K562 (cell line): ENCODE measurements around the gene TDRD6. TPM values are rescaled to one million over a fixed set of nuclear protein-coding genes. Genes with fewer than 3 reads are reported as not detected.

Source experiments
- ATAC-seq: fragments of 200-7000 bp; cut with Tn5 transposase; 3 replicates; pipeline ENCODE4 v1.9.1; 2020; ENCODE audit warnings: moderate library complexity
- Bru-seq: library from RNA; stranded (reverse); fragments of 400-500 nt; gene quantifications from one replicate; lab custom pipeline; 2021; lab: Mats Ljungman, UMichigan
- BruChase-seq, 2 experiments: library from RNA; stranded (reverse); fragments of 400-500 nt; gene quantifications; one replicate each; lab custom pipeline; 2021; lab: Mats Ljungman, UMichigan
- BruUV-seq: library from RNA; stranded (reverse); fragments of 400-500 nt; replicated peaks from 2 replicates; lab custom pipeline; 2021; lab: Mats Ljungman, UMichigan
- CTCF ChIA-PET: fragments of 300-600 bp; formaldehyde crosslinking; extraction: SDS; loops from one replicate; lab custom pipeline; 2021; ENCODE audit warnings: low intra/inter-chr PET ratio; lab: Yijun Ruan, JAX
- POLR2A ChIA-PET: fragments of 300-600, 350-650 bp; sonication (Branson Sonifier 250); formaldehyde crosslinking; extraction: SDS; loops from one replicate; lab custom pipeline; 2021; ENCODE audit warnings: antibody characterized with exemption, inconsistent platforms; lab: Yijun Ruan, JAX
- DNase-seq, 4 experiments: peaks; one replicate each; pipeline versions ENCODE4 v3.0.0 to v3.0.0-alpha.2; 2011 to 2018; ENCODE audit warnings: low spot score in 3 of 4, mixed read lengths in 3 of 4; ENCODE audit errors: extremely low read depth in 1 of 4
- FAIRE-seq: peaks from 2 replicates; lab custom pipeline; 2011; peaks lifted over from hg19 to GRCh38; lab: Jason Lieb, UNC
- H2AFZ ChIP-seq: 2 replicates; pipeline ENCODE4 v1.6.0; 2011; ENCODE audit warnings: low read depth, low read length, control low read depth, inconsistent platforms
- H3K27ac ChIP-seq: fragments of 200-600 bp; 3 replicates; pipeline ENCODE4 v1.8.0; 2011; ENCODE audit warnings: low read depth, mild to moderate bottlenecking, control low read depth, inconsistent platforms, low read length, moderate library complexity, mixed read lengths; ENCODE audit errors: extremely low read depth
- H3K27me3 ChIP-seq, 2 experiments: fragments of 300-600 bp in 1 of 2; 2 replicates in 1 of 2; 3 replicates in 1 of 2; pipeline versions ENCODE4 v1.6.0 to v1.8.0; 2011; ENCODE audit warnings: inconsistent platforms in 2 of 2, low read length in 2 of 2, mild to moderate bottlenecking in 1 of 2, mixed read lengths in 1 of 2, moderate library complexity in 1 of 2; ENCODE audit not compliant: control insufficient read depth in 2 of 2, insufficient read depth in 2 of 2
- H3K36me3 ChIP-seq: fragments of 300-600 bp; 3 replicates; pipeline ENCODE4 v1.8.0; 2011; ENCODE audit warnings: mild to moderate bottlenecking, low read length, inconsistent platforms; ENCODE audit not compliant: control insufficient read depth, insufficient read depth
- H3K4me1 ChIP-seq, 2 experiments: fragments of 200-600 bp in 1 of 2; replicated peaks in 1 of 2; 2 replicates in 1 of 2; 3 replicates in 1 of 2; pipeline versions ENCODE4 v1.5.1 to v1.8.0; 2011; ENCODE audit warnings: inconsistent platforms in 2 of 2, low read length in 2 of 2, mild to moderate bottlenecking in 1 of 2, mixed read lengths in 1 of 2, moderate library complexity in 1 of 2; ENCODE audit not compliant: control insufficient read depth in 2 of 2, insufficient read depth in 2 of 2
- H3K4me2 ChIP-seq: 2 replicates; pipeline ENCODE4 v1.6.1; 2011; ENCODE audit warnings: low read length, control low read depth, inconsistent platforms, mixed read lengths; ENCODE audit not compliant: insufficient read depth
- H3K4me3 ChIP-seq: fragments of 200-600 bp; sonication (generic), shearing (Covaris generic); 2 replicates; pipeline ENCODE4 v1.5.1; 2016; ENCODE audit warnings: control low read depth, inconsistent platforms
- H3K79me2 ChIP-seq: fragments of 200-600 bp; 3 replicates; pipeline ENCODE4 v1.8.0; 2011; ENCODE audit warnings: low read length, inconsistent platforms; ENCODE audit not compliant: control insufficient read depth, insufficient read depth
- H3K9ac ChIP-seq, 2 experiments: 2 replicates each; pipeline versions ENCODE4 v1.6.0 to v1.6.1; 2011; ENCODE audit warnings: low read depth in 2 of 2, low read length in 2 of 2, control low read depth in 1 of 2, inconsistent platforms in 1 of 2, mild to moderate bottlenecking in 1 of 2, mixed read lengths in 1 of 2; ENCODE audit not compliant: insufficient read depth in 1 of 2
- H3K9me1 ChIP-seq: one replicate; pipeline ENCODE4 v1.6.0; 2011; ENCODE audit warnings: inconsistent platforms, mild to moderate bottlenecking, low read length, moderate library complexity; ENCODE audit not compliant: control insufficient read depth, insufficient read depth
- H3K9me3 ChIP-seq: replicated peaks from 2 replicates; pipeline ENCODE4 v1.5.1; 2011; ENCODE audit warnings: low read depth, low read length, inconsistent platforms; ENCODE audit not compliant: control insufficient read depth, insufficient read depth
- H4K20me1 ChIP-seq: replicated peaks from 2 replicates; pipeline ENCODE4 v1.6.1; 2011; ENCODE audit warnings: low read length, inconsistent platforms, mixed read lengths; ENCODE audit not compliant: control insufficient read depth, insufficient read depth
- GABPA ChIP-seq: fragments of 200-800 bp; sonication (Bioruptor generic); conservative IDR thresholded peaks from 2 replicates; pipeline ENCODE4 v1.6.1; 2016; ENCODE audit warnings: low read depth, missing genetic modification characterization, missing compliant biosample characterization
- L3MBTL2 ChIP-seq: fragments of 450-650 bp; IDR thresholded peaks from 2 replicates; pipeline ENCODE4 v1.6.1; 2016; ENCODE audit warnings: mild to moderate bottlenecking, moderate library complexity
- PHF20 ChIP-seq: fragments of 450-650 bp; IDR thresholded peaks from 2 replicates; pipeline ENCODE4 v1.6.1; 2018; ENCODE audit not compliant: partially characterized antibody
- WGBS: fragments of 100-300 bp; shearing (Covaris generic); methylation state at CpG from one replicate; pipeline ENCODE4 v1.1.6; 2016; ENCODE audit warnings: low coverage, mixed read lengths; ENCODE audit not compliant: insufficient coverage; ENCODE audit errors: missing lambda C conversion rate; 5-methylcytosine and 5-hydroxymethylcytosine counted together
- in situ Hi-C: fragments of 300-500 bp; cut with MboI; formaldehyde crosslinking; loops from 4 replicates; pipeline ENCODE4 v1.15.0; 2018; ENCODE audit warnings: inconsistent platforms, mixed read lengths
- intact Hi-C: fragments of 100-400 bp; cut with micrococcal nuclease; formaldehyde crosslinking; loops from 2 replicates; pipeline ENCODE4 v1.14.2; 2022
- long read RNA-seq, 3 experiments: library from polyadenylated mRNA in 2 of 3; library from RNA in 1 of 3; unstranded in 2 of 3; stranded (forward) in 1 of 3; transcript quantifications; one replicate each; pipeline ENCODE4 v2.0.0, GENCODE V29; 2019 to 2022
- polyA minus RNA-seq, 3 experiments: library from RNA; depleted of rRNA, polyadenylated mRNA; stranded (reverse); fragments of >200 nt; gene quantifications; 2 replicates each; pipeline ENCODE4 v1.2.3, GENCODE V29; 2011
- polyA plus RNA-seq, 8 experiments: library from polyadenylated mRNA; depleted of rRNA in 4 of 8; stranded (reverse) in 5 of 8; unstranded in 3 of 8; fragments of >200 nt; fragmentation: Nextera tagmentation in 2 of 8; fragmentation: Illumina TruSeq in 1 of 8; extraction: Ambion mirVana in 2 of 8; extraction: Trizol in 1 of 8; gene quantifications; 2 replicates each; pipeline versions ENCODE4 v1.2.1 to v1.2.3, GENCODE V29; 2011 to 2014; ENCODE audit warnings: inconsistent platforms in 1 of 8, missing spikeins in 1 of 8
- total RNA-seq, 7 experiments: library from RNA; depleted of rRNA in 6 of 7; stranded (reverse); fragments of >200 nt in 6 of 7; fragmentation: Illumina TruSeq in 2 of 7; extraction: Trizol in 2 of 7; gene quantifications; 2 replicates each; pipeline versions ENCODE4 v1.2.1 to v1.2.3, GENCODE V29; 2011 to 2021; ENCODE audit warnings: low replicate concordance in 1 of 7
- TF ChIP-seq, protein P1 (sequence below), 2 experiments: IDR thresholded peaks; 2 replicates each; pipeline ENCODE4 v1.6.1; 2011; ENCODE audit warnings: borderline replicate concordance in 1 of 2, control low read depth in 1 of 2, low read depth in 1 of 2, low read length in 1 of 2, mild to moderate bottlenecking in 1 of 2, mixed read lengths in 1 of 2, moderate library complexity in 1 of 2; ENCODE audit not compliant: insufficient read depth in 1 of 2, insufficient read length in 1 of 2, poor library complexity in 1 of 2, severe bottlenecking in 1 of 2; ENCODE audit errors: extremely low read depth in 1 of 2
- TF ChIP-seq, protein P2 (sequence below): fragments of 250-450 bp; sonication (Bioruptor Pico); IDR thresholded peaks from 2 replicates; pipeline ENCODE4 v1.4.0; 2020; ENCODE audit warnings: mild to moderate bottlenecking, moderate library complexity

Gene TDRD6, protein sequence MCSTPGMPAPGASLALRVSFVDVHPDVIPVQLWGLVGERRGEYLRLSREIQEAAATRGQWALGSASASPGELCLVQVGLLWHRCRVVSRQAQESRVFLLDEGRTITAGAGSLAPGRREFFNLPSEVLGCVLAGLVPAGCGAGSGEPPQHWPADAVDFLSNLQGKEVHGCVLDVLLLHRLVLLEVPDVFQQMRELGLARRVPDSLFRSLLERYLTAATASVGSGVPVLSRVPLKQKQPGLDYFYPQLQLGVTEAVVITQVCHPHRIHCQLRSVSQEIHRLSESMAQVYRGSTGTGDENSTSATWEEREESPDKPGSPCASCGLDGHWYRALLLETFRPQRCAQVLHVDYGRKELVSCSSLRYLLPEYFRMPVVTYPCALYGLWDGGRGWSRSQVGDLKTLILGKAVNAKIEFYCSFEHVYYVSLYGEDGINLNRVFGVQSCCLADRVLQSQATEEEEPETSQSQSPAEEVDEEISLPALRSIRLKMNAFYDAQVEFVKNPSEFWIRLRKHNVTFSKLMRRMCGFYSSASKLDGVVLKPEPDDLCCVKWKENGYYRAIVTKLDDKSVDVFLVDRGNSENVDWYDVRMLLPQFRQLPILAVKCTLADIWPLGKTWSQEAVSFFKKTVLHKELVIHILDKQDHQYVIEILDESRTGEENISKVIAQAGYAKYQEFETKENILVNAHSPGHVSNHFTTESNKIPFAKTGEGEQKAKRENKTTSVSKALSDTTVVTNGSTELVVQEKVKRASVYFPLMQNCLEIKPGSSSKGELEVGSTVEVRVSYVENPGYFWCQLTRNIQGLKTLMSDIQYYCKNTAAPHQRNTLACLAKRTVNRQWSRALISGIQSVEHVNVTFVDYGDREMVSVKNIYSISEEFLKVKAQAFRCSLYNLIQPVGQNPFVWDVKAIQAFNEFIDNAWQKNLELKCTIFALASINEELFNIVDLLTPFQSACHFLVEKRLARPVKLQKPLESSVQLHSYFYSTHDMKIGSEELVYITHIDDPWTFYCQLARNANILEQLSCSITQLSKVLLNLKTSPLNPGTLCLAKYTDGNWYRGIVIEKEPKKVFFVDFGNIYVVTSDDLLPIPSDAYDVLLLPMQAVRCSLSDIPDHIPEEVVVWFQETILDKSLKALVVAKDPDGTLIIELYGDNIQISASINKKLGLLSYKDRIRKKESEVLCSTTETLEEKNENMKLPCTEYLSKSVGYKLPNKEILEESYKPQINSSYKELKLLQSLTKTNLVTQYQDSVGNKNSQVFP (N-terminal part only)
- 0.14 TPM in 1 of 2 replicates, not detected in the other for total RNA-seq (2011; cell fraction: chromatin; rRNA removed; ENCODE audit: low replicate concordance)
- total RNA-seq (2011; cell fraction: nucleolus; rRNA removed): 0.13 and 0.17 TPM in 2 replicates
- total RNA-seq (2011; cell fraction: nucleoplasm; rRNA removed): 0.15 TPM in 1 of 2 replicates, not detected in the other
- total RNA-seq (2014; rRNA removed) (under 0.01 and 0.04 TPM in 2 replicates), total RNA-seq (2014; rRNA removed; fragmentation: Illumina TruSeq; extraction: Trizol) (0.10 and 0.15 TPM in 2 replicates), total RNA-seq (2015; rRNA removed; fragmentation: Illumina TruSeq; extraction: Trizol) (0.14 and 0.19 TPM in 2 replicates), total RNA-seq (2021) (0.11 and 0.22 TPM in 2 replicates), polyA plus RNA-seq (2011; rRNA removed) (0.01 and 0.21 TPM in 2 replicates), polyA plus RNA-seq (2014; fragmentation: Illumina TruSeq; extraction: Trizol) (0.03 and 0.13 TPM in 2 replicates), polyA plus RNA-seq (2014; fragmentation: Nextera tagmentation; extraction: Ambion mirVana) (under 1 TPM in 1 of 2 experiments, not detected in 1; 0.04 TPM), polyA plus RNA-seq (2014; rRNA removed) (0.53 TPM in 1 of 2 replicates, not detected in the other), polyA minus RNA-seq (2011; rRNA and poly(A)+ RNA removed) (0.15 and 0.18 TPM in 2 replicates), Bru-seq, nascent RNA (percentile 15 among the genes with signal in this experiment), BruChase-seq, experiment 1, labeled RNA remaining after a 2-hour chase (percentile 25 among the genes with signal in this experiment), BruChase-seq, experiment 2, labeled RNA remaining after a 6-hour chase (percentile 26 among the genes with signal in this experiment)
- polyA plus RNA-seq (2011; cell fraction: cytosol; rRNA removed): 0.06 TPM in 1 of 2 replicates, not detected in the other
- not detected in 2 replicates for polyA plus RNA-seq (2011; cell fraction: nucleus; rRNA removed)
- polyA plus RNA-seq (2012): 0.03 and 0.53 TPM in 2 replicates
- polyA minus RNA-seq (2011; cell fraction: cytosol; rRNA and poly(A)+ RNA removed): not detected in 2 replicates
- polyA minus RNA-seq (2011; cell fraction: nucleus; rRNA and poly(A)+ RNA removed): under 0.01 TPM in 1 of 2 replicates, not detected in the other
- long read RNA-seq, experiment 1: 0 reads
- long read RNA-seq, experiment 2: 0 reads
- long read RNA-seq, experiment 3: 0 reads

DNA sequence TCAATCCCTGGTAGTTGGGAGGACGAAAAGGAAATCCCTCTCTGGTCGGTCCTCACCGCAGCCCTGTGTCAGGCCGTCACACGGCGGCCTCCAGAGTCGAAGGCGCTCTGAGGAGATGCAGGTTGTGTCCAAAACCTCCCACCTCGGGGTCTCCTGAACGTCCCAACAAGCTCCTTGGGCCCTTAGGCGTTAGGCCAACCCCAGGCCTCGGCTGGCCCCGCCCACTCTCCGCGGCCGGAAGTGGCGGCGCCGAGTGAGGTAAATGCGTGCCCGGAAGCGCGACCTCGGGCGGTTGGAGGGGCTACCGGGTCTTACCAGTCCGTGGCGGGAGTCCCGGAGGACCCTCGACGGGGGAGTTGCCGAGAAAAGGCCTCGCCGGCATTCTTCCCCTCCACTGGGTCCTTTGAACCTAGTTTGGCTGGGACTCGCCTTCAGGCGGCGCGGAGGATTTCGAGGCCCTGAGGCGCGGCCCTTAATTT lies at the start of gene TDRD6:
TSS of gene TDRD6 (plus strand) at position 267 of the 479 bp plus-strand sequence. CDS start 244 bp downstream, outside the sequence.
- peak; percentile 65 for ATAC-seq
- no peak within 1 kb of the TSS for H3K9ac ChIP-seq
- H3K9me1 ChIP-seq: no peaks in the 10 kb centered on the region
- ChIA-PET POLR2A (interaction anchor here (0.6 kb wide), 1 partner anchor 33 kb away, joined by 4 read pairs; no protein-coding TSS in a partner anchor), CTCF (no interaction called here)
- H3K4me1 ChIP-seq: peaks cover 0 to 14% of the 10 kb centered on the region in 2 experiments; a peak in 2 of 5 replicates
- H3K9me3 ChIP-seq: no peaks in the 10 kb centered on the region
- BruUV-seq: no TSS peak
- no peak within 1 kb of the TSS for H3K4me2 ChIP-seq
- no peaks in the 10 kb centered on the region for H3K36me3 ChIP-seq
- H2AFZ ChIP-seq: peak within 1 kb of the TSS; percentile 44; the same call in 1 of the 2 replicates
- intact Hi-C loops: no loop called here
- 27% methylated on average over 38 of the region's 41 CpGs for WGBS
- no peak for FAIRE-seq
- no peaks in the 10 kb centered on the region for H3K79me2 ChIP-seq
- peak; percentile 3 to 45 (median 20) for DNase-seq
- H3K27ac ChIP-seq: no peak within 1 kb of the TSS
- in situ Hi-C loops: no loop called here
- peaks cover 0 to 11% of the 10 kb centered on the region in 2 experiments; a peak in 1 of 5 replicates for H3K27me3 ChIP-seq
- no peaks in the 10 kb centered on the region for H4K20me1 ChIP-seq
- no peak within 1 kb of the TSS for H3K4me3 ChIP-seq
- TF ChIP-seq PHF20: no peak
- TF ChIP-seq, protein P1, sequence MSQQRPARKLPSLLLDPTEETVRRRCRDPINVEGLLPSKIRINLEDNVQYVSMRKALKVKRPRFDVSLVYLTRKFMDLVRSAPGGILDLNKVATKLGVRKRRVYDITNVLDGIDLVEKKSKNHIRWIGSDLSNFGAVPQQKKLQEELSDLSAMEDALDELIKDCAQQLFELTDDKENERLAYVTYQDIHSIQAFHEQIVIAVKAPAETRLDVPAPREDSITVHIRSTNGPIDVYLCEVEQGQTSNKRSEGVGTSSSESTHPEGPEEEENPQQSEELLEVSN (IDR thresholded peaks at IDR 0.05; ENCODE audit: borderline replicate concordance in 1 of 2, extremely low read depth in 1 of 2, insufficient read depth in 1 of 2, insufficient read length in 1 of 2, low read depth in 1 of 2, low read length in 1 of 2, poor library complexity in 1 of 2, severe bottlenecking in 1 of 2): peak in 1 of 2 experiments; percentile 18
- peak; percentile 30; the same call in 1 of the 2 replicates for TF ChIP-seq L3MBTL2
- TF ChIP-seq, protein P2, sequence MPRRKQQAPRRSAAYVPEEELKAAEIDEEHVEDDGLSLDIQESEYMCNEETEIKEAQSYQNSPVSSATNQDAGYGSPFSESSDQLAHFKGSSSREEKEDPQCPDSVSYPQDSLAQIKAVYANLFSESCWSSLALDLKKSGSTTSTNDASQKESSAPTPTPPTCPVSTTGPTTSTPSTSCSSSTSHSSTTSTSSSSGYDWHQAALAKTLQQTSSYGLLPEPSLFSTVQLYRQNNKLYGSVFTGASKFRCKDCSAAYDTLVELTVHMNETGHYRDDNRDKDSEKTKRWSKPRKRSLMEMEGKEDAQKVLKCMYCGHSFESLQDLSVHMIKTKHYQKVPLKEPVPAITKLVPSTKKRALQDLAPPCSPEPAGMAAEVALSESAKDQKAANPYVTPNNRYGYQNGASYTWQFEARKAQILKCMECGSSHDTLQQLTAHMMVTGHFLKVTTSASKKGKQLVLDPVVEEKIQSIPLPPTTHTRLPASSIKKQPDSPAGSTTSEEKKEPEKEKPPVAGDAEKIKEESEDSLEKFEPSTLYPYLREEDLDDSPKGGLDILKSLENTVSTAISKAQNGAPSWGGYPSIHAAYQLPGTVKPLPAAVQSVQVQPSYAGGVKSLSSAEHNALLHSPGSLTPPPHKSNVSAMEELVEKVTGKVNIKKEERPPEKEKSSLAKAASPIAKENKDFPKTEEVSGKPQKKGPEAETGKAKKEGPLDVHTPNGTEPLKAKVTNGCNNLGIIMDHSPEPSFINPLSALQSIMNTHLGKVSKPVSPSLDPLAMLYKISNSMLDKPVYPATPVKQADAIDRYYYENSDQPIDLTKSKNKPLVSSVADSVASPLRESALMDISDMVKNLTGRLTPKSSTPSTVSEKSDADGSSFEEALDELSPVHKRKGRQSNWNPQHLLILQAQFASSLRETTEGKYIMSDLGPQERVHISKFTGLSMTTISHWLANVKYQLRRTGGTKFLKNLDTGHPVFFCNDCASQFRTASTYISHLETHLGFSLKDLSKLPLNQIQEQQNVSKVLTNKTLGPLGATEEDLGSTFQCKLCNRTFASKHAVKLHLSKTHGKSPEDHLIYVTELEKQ (CRISPR knock-in tag): no peak
- peak; percentile 65 for TF ChIP-seq GABPA (tag)
